ENCODE data around the gene TMEM51. TPM values are rescaled to one million over a fixed set of nuclear protein-coding genes. Genes with fewer than 3 reads are reported as not detected.
A peak's percentile ranks its signal among the peaks of the same experiment; 100 is the strongest.

TMEM51 gene
- total RNA-seq, 1 donor from 2014 or later: 4.1 TPM

DNA sequence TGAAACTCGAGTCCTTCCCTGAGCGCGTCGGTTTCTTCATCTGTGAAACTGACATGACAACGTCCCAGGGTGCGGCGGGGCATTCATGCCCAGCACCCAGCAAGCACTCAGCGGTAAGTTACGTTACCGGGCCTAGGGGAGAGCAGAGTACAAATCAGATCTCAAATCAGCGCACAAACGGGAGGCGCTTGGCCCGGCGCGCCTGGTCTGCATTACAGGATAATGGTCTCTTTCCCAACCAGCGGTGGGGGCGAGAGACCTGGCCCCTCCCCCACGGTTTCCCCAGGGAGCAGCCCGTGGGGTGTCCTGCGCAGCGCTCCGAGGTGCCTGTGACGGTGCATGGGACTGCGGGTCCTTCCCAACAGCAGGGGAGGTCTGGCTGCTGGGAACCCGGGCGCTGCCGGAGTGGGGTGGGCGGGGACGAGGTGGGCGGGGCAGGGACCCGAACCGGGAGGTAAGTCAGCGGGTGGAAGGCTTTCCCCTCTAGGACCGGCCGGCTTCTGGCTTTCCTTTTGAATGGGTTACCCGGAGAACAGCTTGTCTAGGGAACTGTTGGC lies 1.0 kb downstream of the TMEM51 start:
- peak; percentile 31 for DNase-seq
- Histone ChIP-seq H3K9me3 (replicated peaks) (no peaks in the 10 kb centered on the region), H3K36me3 (no peaks in the 10 kb centered on the region), H3K4me3 (peak overlapping the region; percentile 87), H3K4me1 (peaks cover 81% of the 10 kb centered on the region), H3K27me3 (ENCODE audit: low read depth) (no peaks in the 10 kb centered on the region), H3K27ac (replicated peaks) (peak overlapping the region; percentile 86)
- intact Hi-C loops (cut with micrococcal nuclease): loop anchor here (10.0 kb wide), 1 partner anchor 120 kb away; no protein-coding TSS in a partner anchor
- TF ChIP-seq, protein P1, sequence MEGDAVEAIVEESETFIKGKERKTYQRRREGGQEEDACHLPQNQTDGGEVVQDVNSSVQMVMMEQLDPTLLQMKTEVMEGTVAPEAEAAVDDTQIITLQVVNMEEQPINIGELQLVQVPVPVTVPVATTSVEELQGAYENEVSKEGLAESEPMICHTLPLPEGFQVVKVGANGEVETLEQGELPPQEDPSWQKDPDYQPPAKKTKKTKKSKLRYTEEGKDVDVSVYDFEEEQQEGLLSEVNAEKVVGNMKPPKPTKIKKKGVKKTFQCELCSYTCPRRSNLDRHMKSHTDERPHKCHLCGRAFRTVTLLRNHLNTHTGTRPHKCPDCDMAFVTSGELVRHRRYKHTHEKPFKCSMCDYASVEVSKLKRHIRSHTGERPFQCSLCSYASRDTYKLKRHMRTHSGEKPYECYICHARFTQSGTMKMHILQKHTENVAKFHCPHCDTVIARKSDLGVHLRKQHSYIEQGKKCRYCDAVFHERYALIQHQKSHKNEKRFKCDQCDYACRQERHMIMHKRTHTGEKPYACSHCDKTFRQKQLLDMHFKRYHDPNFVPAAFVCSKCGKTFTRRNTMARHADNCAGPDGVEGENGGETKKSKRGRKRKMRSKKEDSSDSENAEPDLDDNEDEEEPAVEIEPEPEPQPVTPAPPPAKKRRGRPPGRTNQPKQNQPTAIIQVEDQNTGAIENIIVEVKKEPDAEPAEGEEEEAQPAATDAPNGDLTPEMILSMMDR (IDR thresholded peaks at IDR 0.05; ENCODE audit: borderline replicate concordance): no peak

DNA sequence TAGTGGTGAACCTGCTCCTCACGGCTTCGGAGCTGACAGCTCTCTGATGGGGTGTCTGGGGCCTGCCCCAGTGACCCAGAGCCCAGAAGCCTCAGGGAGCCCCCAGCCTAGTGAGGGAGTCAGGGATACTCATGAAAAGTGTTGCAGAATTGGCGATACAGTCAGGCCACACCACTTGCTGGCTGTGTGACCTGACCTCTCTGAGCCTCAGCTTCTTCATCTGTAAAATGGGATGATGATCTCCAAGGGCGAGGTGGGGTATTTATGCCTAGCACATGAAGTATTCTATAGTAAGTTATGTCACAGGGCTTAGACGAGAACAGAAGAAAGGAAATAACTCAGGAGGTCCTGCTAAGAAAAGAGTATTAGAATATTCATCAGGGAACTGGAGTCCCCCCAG lies 1.6 kb downstream of the TMEM51 start:
- peak overlapping the region; percentile 87 for H3K4me3 ChIP-seq
- DNase-seq: no peak

DNA sequence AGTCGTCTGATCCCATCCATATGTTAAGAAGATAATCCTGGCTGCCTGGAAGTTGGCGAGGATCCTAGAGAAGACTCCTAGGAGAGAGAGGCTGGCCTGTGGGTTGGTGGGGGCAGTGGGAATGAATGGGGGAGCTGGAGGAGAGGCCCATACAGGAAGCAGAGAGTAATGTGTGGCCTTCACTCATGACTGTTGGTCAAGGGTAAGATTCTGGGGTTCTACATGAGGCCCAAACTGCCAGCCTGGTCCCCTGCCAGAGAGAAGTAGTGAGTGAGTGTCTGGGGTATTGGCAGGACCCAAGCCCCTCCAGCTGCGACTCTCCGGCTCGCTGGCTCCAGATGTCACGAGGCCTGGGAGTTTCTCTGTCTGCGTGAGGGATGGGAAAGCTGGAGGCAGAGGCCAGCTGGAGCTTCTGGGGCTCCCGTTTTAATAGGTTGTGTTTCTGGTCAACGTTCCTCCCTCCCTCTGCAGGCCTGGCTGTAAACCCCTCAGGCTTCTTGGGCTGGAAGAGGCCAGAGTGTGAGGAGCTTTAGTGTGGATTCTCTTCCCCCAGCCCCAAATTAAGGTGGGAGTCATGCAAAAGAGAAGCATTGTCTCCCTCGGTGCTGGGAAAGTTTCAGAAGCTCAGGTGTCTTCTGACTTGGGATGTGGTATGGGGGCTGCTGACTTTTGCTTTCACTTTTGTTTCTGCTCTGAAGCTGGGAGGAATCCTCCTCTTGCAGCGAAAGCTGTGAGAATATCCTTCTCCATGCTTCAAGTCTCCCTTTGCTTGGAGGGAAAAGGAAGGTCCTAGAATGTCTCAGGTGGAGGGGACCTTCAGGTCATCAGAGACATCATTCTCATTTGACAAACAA lies 2.6 kb downstream of the TMEM51 start:
- Histone ChIP-seq H3K27ac (replicated peaks) (peak overlapping the region; percentile 86), H3K36me3 (no peaks in the 10 kb centered on the region), H3K4me3 (peak overlapping the region; percentile 37), H3K27me3 (ENCODE audit: low read depth) (no peaks in the 10 kb centered on the region), H3K4me1 (peaks cover 82% of the 10 kb centered on the region), H3K9me3 (replicated peaks) (no peaks in the 10 kb centered on the region)
- intact Hi-C loops (cut with micrococcal nuclease): loop anchor here (10.0 kb wide), 1 partner anchor 119 kb away; no protein-coding TSS in a partner anchor
- TF ChIP-seq, protein P1 (IDR thresholded peaks at IDR 0.05; ENCODE audit: borderline replicate concordance): no peak
- DNase-seq: no peak

More for the DNA sequence above, 1.6 kb downstream of the TMEM51 start:
- no peaks in the 10 kb centered on the region for H3K36me3 ChIP-seq
- no peaks in the 10 kb centered on the region for H3K9me3 ChIP-seq (replicated peaks)
- peak overlapping the region; percentile 86 for H3K27ac ChIP-seq (replicated peaks)
- intact Hi-C loops (cut with micrococcal nuclease): loop anchor here (10.0 kb wide), 1 partner anchor 120 kb away; no protein-coding TSS in a partner anchor
- peaks cover 82% of the 10 kb centered on the region for H3K4me1 ChIP-seq
- TF ChIP-seq, protein P1 (IDR thresholded peaks at IDR 0.05; ENCODE audit: borderline replicate concordance): no peak
- no peaks in the 10 kb centered on the region for H3K27me3 ChIP-seq (ENCODE audit: low read depth)

DNA sequence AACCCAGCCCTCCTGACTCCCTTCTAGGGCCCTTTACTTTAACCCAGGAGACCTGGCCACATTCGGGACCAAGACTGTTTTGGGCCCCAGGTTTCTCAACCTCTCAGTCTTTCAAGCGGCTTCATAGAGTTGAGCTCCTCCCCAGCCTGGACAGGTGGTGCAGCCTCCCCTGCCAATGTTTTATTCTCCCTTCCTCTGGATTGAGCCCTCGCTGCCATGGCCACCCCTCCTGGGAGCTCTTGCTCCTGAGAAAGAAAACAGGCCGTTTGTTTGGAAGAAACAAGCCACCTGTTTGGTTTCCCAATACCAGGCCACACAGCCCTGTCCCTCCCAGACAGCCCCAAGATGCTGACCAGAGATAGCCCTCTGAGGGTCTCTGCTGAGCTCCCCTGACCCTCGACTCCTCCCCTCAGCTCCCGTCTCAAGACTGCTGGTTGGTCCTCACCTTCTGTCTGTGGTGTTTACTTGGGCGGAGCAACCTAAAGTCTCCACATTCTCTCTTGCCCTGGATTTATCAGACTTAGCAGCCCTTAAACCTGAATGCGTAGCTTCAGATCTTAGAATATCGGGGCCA lies 3.3 kb downstream of the TMEM51 start:
- intact Hi-C loops (cut with micrococcal nuclease): loop anchor here (10.0 kb wide), 1 partner anchor 118 kb away; no protein-coding TSS in a partner anchor
- H3K27ac ChIP-seq (replicated peaks): peak overlapping the region; percentile 86
- TF ChIP-seq, protein P1 (IDR thresholded peaks at IDR 0.05; ENCODE audit: borderline replicate concordance): no peak
- H3K27me3 ChIP-seq (ENCODE audit: low read depth): no peaks in the 10 kb centered on the region
- no peak for DNase-seq
- H3K36me3 ChIP-seq: no peaks in the 10 kb centered on the region
- peak overlapping the region; percentile 37 for H3K4me3 ChIP-seq
- H3K9me3 ChIP-seq (replicated peaks): no peaks in the 10 kb centered on the region
- H3K4me1 ChIP-seq: peaks cover 74% of the 10 kb centered on the region
